Neural progenitor cell (in vitro differentiated cells): ENCODE data around the gene ITGA2. TPM values are rescaled to one million over a fixed set of nuclear protein-coding genes. Genes with fewer than 3 reads are reported as not detected.

Source experiments
- DNase-seq: peaks from one replicate; pipeline ENCODE4 v3.0.0-alpha.2; 2016; ENCODE audit warnings: low spot score
- H2AFZ ChIP-seq: fragments of 200-600 bp; sonication (generic); replicated peaks from 2 replicates; pipeline ENCODE4 v1.6.1; 2016; ENCODE audit warnings: antibody characterized with exemption
- H3F3A ChIP-seq: fragments of 200-600 bp; sonication (generic); 2 replicates; pipeline ENCODE4 v1.6.1; 2016; ENCODE audit warnings: antibody characterized with exemption, low read depth
- H3K27ac ChIP-seq: fragments of 200-600 bp; sonication (generic); 2 replicates; pipeline ENCODE4 v1.5.1; 2016; ENCODE audit warnings: mild to moderate bottlenecking
- H3K27me3 ChIP-seq: fragments of 200-600 bp; sonication (generic); 2 replicates; pipeline ENCODE4 v1.6.1; 2016; ENCODE audit warnings: mild to moderate bottlenecking, moderate library complexity
- H3K36me3 ChIP-seq: fragments of 200-600 bp; sonication (generic); 2 replicates; pipeline ENCODE4 v1.5.1; 2016
- H3K4me1 ChIP-seq: fragments of 200-600 bp; sonication (generic); 2 replicates; pipeline ENCODE4 v1.6.1; 2016; ENCODE audit warnings: mixed run types
- H3K4me2 ChIP-seq: fragments of 200-600 bp; sonication (generic); 2 replicates; pipeline ENCODE4 v1.6.1; 2016
- H3K4me3 ChIP-seq: fragments of 200-600 bp; sonication (generic); 2 replicates; pipeline ENCODE4 v1.5.1; 2016
- H3K79me2 ChIP-seq: fragments of 200-600 bp; sonication (generic); 2 replicates; pipeline ENCODE4 v1.6.1; 2016; ENCODE audit warnings: low read depth
- H3K9ac ChIP-seq: fragments of 200-600 bp; sonication (generic); 2 replicates; pipeline ENCODE4 v1.6.1; 2016
- H3K9me3 ChIP-seq: fragments of 200-600 bp; sonication (generic); 2 replicates; pipeline ENCODE4 v1.5.1; 2016; ENCODE audit warnings: low read depth
- H4K20me1 ChIP-seq: fragments of 200-600 bp; sonication (generic); 2 replicates; pipeline ENCODE4 v1.6.1; 2016; ENCODE audit warnings: low read depth
- H3K27ac Mint-ChIP-seq: 3 replicates; pipeline ENCODE4 v1.8.0; 2021; ENCODE audit warnings: mixed read lengths
- H3K27me3 Mint-ChIP-seq: 2 replicates; pipeline ENCODE4 v1.8.0; 2022; ENCODE audit warnings: low read depth, mild to moderate bottlenecking, inconsistent platforms, moderate library complexity, mixed read lengths; ENCODE audit not compliant: insufficient read depth
- H3K36me3 Mint-ChIP-seq: 3 replicates; pipeline ENCODE4 v1.8.0; 2021; ENCODE audit warnings: mixed read lengths
- H3K4me1 Mint-ChIP-seq: 3 replicates; pipeline ENCODE4 v1.8.0; 2021; ENCODE audit warnings: mixed read lengths
- H3K4me3 Mint-ChIP-seq: 3 replicates; pipeline ENCODE4 v1.8.0; 2021; ENCODE audit warnings: mild to moderate bottlenecking, moderate library complexity, mixed read lengths
- H3K9me3 Mint-ChIP-seq: 3 replicates; pipeline ENCODE4 v1.8.0; 2020; ENCODE audit warnings: mixed read lengths
- EZH2 ChIP-seq: fragments of 200-600 bp; sonication (generic); IDR thresholded peaks from 2 replicates; pipeline ENCODE4 v1.6.1; 2017; ENCODE audit warnings: antibody characterized with exemption, mild to moderate bottlenecking, moderate library complexity
- EZH2phosphoT487 ChIP-seq: fragments of 200-600 bp; sonication (generic); IDR thresholded peaks from 2 replicates; pipeline ENCODE4 v1.6.1; 2017; ENCODE audit warnings: antibody characterized with exemption
- total RNA-seq: library from RNA; depleted of rRNA; stranded (reverse); fragments of >200 nt; gene quantifications from 2 replicates; pipeline ENCODE4 v1.2.3, GENCODE V29; 2015; ENCODE audit warnings: low replicate concordance
- TF ChIP-seq, protein P1 (sequence below): fragments of 200-600 bp; sonication (generic); IDR thresholded peaks from 2 replicates; pipeline ENCODE4 v1.5.1; 2017; ENCODE audit warnings: antibody characterized with exemption, mild to moderate bottlenecking

Gene ITGA2
- total RNA-seq, 1 donor from 2014 or later, result 2.6 TPM

GRCh38 chr5:53071738-53072137, 82.6 kb downstream of the ITGA2 start:
- Histone ChIP-seq H3K4me2 (no peak overlapping the region), H3K79me2 (no peaks in the 10 kb centered on the region)

GRCh38 chr5:53073348-53073747, 84.2 kb downstream of the ITGA2 start:
- Mint-ChIP-seq H3K27ac (no peak overlapping the region), H3K36me3 (no peaks in the 10 kb centered on the region), H3K27me3 (no peaks in the 10 kb centered on the region), H3K4me3 (no peak overlapping the region), H3K4me1 (no peaks in the 10 kb centered on the region), H3K9me3 (no peaks in the 10 kb centered on the region)
- Histone ChIP-seq H3K79me2 (no peaks in the 10 kb centered on the region), H3K4me2 (no peak overlapping the region), H3K4me1 (no peaks in the 10 kb centered on the region), H3F3A (no peaks in the 10 kb centered on the region), H3K27me3 (no peaks in the 10 kb centered on the region), H2AFZ (no peak overlapping the region), H4K20me1 (no peaks in the 10 kb centered on the region), H3K27ac (no peak overlapping the region), H3K36me3 (no peaks in the 10 kb centered on the region), H3K4me3 (no peak overlapping the region), H3K9ac (no peak overlapping the region), H3K9me3 (no peaks in the 10 kb centered on the region)
- TF ChIP-seq EZH2 (no peak), EZH2phosphoT487 (no peak)
- TF ChIP-seq, protein P1, sequence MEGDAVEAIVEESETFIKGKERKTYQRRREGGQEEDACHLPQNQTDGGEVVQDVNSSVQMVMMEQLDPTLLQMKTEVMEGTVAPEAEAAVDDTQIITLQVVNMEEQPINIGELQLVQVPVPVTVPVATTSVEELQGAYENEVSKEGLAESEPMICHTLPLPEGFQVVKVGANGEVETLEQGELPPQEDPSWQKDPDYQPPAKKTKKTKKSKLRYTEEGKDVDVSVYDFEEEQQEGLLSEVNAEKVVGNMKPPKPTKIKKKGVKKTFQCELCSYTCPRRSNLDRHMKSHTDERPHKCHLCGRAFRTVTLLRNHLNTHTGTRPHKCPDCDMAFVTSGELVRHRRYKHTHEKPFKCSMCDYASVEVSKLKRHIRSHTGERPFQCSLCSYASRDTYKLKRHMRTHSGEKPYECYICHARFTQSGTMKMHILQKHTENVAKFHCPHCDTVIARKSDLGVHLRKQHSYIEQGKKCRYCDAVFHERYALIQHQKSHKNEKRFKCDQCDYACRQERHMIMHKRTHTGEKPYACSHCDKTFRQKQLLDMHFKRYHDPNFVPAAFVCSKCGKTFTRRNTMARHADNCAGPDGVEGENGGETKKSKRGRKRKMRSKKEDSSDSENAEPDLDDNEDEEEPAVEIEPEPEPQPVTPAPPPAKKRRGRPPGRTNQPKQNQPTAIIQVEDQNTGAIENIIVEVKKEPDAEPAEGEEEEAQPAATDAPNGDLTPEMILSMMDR, result no peak
- DNase-seq, result no peak

More at GRCh38 chr5:53071738-53072137, 82.6 kb downstream of the ITGA2 start:
- H3K9me3 ChIP-seq, result no peaks in the 10 kb centered on the region
- no peak for DNase-seq
- no peaks in the 10 kb centered on the region for H3F3A ChIP-seq
- H3K27ac ChIP-seq, result no peak overlapping the region
- H3K9me3 Mint-ChIP-seq, result no peaks in the 10 kb centered on the region
- no peaks in the 10 kb centered on the region for H3K36me3 ChIP-seq
- no peaks in the 10 kb centered on the region for H3K27me3 ChIP-seq
- TF ChIP-seq EZH2phosphoT487 (no peak), EZH2 (no peak)
- TF ChIP-seq, protein P1, result no peak
- no peak overlapping the region for H2AFZ ChIP-seq
- H3K4me1 ChIP-seq, result no peaks in the 10 kb centered on the region
- peaks cover 1% of the 10 kb centered on the region for H3K36me3 Mint-ChIP-seq
- no peak overlapping the region for H3K4me3 Mint-ChIP-seq
- H3K27ac Mint-ChIP-seq, result no peak overlapping the region
- no peaks in the 10 kb centered on the region for H3K27me3 Mint-ChIP-seq
- H3K9ac ChIP-seq, result no peak overlapping the region
- no peaks in the 10 kb centered on the region for H4K20me1 ChIP-seq
- H3K4me3 ChIP-seq, result no peak overlapping the region
- H3K4me1 Mint-ChIP-seq, result no peaks in the 10 kb centered on the region

- Histone ChIP-seq H4K20me1 (no peaks in the 10 kb centered on the region), H3K36me3 (no peaks in the 10 kb centered on the region), H3K9me3 (no peaks in the 10 kb centered on the region), H3K4me2 (no peak overlapping the region), H3F3A (no peaks in the 10 kb centered on the region), H3K79me2 (no peaks in the 10 kb centered on the region), H3K9ac (no peak overlapping the region), H2AFZ (no peak overlapping the region), H3K4me3 (no peak overlapping the region), H3K27me3 (no peaks in the 10 kb centered on the region), H3K4me1 (no peaks in the 10 kb centered on the region), H3K27ac (no peak overlapping the region)
- H3K9me3 Mint-ChIP-seq, result no peaks in the 10 kb centered on the region
- no peak for DNase-seq
- H3K36me3 Mint-ChIP-seq, result no peaks in the 10 kb centered on the region
- no peak overlapping the region for H3K27ac Mint-ChIP-seq
- H3K4me1 Mint-ChIP-seq, result no peaks in the 10 kb centered on the region
- no peaks in the 10 kb centered on the region for H3K27me3 Mint-ChIP-seq
- TF ChIP-seq EZH2phosphoT487 (no peak), EZH2 (no peak)
- TF ChIP-seq, protein P1, result no peak
- no peak overlapping the region for H3K4me3 Mint-ChIP-seq
Observed at GRCh38 chr5:53076014-53076583, 86.9 kb downstream of the ITGA2 start.
